Astrocyte of the cerebellum (primary cell): ENCODE results near the gene TPRA1.
"Not testable (repeated sequence)": the region's sequence is repeated elsewhere in the genome, so short reads cannot be mapped to it uniquely, and the experiment has no call there.

Source experiments
- DNase-seq: peaks from one replicate; pipeline ENCODE4 v3.0.0-alpha.2; 2011; ENCODE audit warnings: low read depth
- H3K4me3 ChIP-seq: 2 replicates; pipeline ENCODE4 v1.5.1; 2011; ENCODE audit warnings: mild to moderate bottlenecking, low read depth, low read length, moderate library complexity
- CTCF ChIP-seq: IDR thresholded peaks from 2 replicates; pipeline ENCODE4 v1.5.1; 2012; ENCODE audit warnings: low read length, low read depth, moderate library complexity, mild to moderate bottlenecking; ENCODE audit errors: missing control alignments
- in situ Hi-C: cut with HindIII; loops from 2 replicates; pipeline ENCODE4 v1.10.0; 2017; ENCODE audit warnings: low sequenced_read_pairs

TPRA1 gene

DNA sequence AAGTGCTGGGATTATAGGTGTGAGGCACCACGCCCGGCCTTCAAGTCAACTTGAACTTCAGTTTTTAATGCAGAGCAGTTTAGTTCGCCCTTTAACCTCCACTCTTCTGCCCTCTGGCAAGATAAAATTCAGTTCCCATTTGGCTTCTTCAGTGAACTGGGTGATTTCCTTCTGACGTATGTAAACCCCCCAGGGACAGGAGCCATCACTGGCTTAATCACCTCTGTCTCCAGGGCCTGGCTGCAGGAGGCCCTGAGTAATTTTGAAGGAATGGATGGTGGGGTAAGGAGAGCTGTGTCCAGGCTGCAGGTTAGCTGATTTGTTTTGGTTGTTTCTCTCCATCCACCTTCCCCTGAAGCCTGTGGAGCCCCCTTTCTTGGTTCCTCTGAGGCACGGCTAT lies 19.6 kb upstream of the TPRA1 start:
- in situ Hi-C loops = no loop called here
- H3K4me3 ChIP-seq = no peak overlapping the region
- TF ChIP-seq CTCF = no peak
- DNase-seq = no peak

GRCh38 chr3:127608362-127608718 lies 17.8 kb upstream of the TPRA1 start:
- no peak overlapping the region for H3K4me3 ChIP-seq
- in situ Hi-C loops = no loop called here
- no peak for DNase-seq
- no peak for TF ChIP-seq CTCF

DNA sequence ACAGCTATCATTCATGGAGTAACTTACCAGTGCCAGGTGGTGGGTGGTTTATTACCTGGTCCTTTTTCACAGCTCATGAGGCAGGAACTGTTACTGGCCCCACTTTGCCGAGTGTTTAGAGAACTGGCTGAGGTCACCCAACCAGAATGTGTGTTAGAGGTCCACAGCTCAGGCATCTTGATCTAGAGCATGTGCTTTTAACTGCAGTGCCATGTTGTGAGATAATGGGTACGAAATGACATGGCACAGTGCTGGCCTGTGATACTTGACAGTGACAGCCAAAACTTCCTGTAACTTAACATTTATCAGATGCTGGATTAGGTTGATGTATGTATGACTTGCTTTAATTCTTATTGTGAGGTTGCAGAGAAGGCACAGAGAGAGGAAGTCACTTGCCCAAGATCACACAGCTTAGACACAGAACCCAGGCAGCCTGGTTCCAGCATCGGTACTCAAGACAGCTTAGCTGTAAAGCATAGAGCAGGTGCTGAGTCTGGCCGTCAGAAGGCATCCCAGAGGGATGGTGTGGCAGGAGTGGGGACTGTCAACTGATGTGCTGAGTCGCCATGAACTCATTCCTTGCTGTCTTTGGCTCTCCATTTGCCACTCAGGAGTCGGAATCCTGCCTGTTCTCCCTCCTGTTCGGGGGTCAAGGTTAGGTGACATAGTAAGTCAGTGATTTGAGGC lies 17.3 kb upstream of the TPRA1 start:
- H3K4me3 ChIP-seq = no peak overlapping the region
- TF ChIP-seq CTCF = no peak
- no peak for DNase-seq
- in situ Hi-C loops = no loop called here

DNA sequence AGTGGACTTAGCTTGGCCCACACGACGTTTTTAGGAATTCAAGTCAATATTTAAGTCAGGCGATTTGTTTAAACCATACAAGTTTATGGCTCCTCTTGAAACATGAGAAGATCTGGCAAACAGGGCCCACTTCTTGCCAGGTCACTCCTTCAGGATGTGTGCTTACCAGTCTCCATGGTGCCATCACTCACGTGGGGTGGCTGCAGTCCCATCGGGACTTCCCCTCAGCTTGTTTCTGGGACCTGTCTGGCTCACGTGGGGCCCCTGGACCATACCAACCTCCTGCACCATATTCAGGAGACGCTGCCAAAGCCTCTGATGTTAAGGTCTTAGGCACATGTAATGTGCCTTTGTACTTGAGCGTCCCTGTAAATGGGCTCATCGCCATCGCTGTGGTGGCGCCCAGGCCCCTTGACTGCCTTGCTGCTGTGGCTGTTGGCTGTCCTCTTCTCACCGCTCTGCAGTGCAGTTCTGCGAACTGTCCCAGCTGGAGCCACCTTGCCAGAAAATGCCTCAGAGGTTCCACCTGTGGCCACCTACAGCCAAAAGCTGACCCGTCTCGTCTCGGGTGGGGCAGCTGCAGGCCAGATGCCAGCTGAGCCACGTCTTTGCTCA lies 16.6 kb upstream of the TPRA1 start:
- H3K4me3 ChIP-seq = no peak overlapping the region
- no peak for TF ChIP-seq CTCF
- in situ Hi-C loops = no loop called here
- DNase-seq = no peak

GRCh38 chr3:127606086-127606805 lies 15.7 kb upstream of the TPRA1 start:
- in situ Hi-C loops = no loop called here
- TF ChIP-seq CTCF = no peak
- H3K4me3 ChIP-seq = no peak overlapping the region
- no peak for DNase-seq

- H3K4me3 ChIP-seq, in situ Hi-C loops, DNase-seq: not testable (repeated sequence)
Measured at GRCh38 chr3:127605547-127605946, 15.0 kb upstream of the TPRA1 start.
